ENCODE results near the gene CHN1. TPM values are rescaled to one million over a fixed set of nuclear protein-coding genes. Genes with fewer than 3 reads are reported as not detected.

Gene CHN1
- total RNA-seq, 1 donor, result 2.3 TPM

- no peak for DNase-seq (ENCODE audit: low read depth)
- H3K4me3 ChIP-seq (ENCODE audit: low read depth, low read length), result no peak overlapping the region
- no peak for TF ChIP-seq CTCF (IDR thresholded peaks at IDR 0.05; ENCODE audit: insufficient read depth, low read length)
These were observed 179.1 kb downstream of the CHN1 start for GRCh38 chr2:174826051-174826450.

DNA sequence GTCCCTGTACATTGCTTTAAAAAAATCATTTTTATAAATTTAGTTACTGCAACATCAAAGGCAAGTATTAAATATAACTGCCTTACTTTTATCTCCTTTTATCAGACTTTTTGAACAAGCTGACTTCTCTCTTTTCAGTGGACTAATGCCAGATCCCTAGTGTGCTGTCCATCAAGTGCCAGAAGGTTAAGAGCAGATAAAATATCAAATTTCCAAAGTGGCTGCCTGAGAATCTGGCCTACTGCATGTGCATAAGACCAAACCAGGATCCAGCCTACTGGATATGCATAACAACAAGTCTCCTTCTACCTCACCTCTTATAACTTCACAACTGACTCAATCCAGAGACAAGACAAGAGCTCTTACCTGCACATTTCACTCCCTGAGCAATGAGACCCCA is 181.1 kb downstream of the CHN1 start:
- TF ChIP-seq CTCF (IDR thresholded peaks at IDR 0.05; ENCODE audit: insufficient read depth, low read length), result no peak
- no peak overlapping the region for H3K4me3 ChIP-seq (ENCODE audit: low read depth, low read length)
- DNase-seq (ENCODE audit: low read depth), result no peak

DNA sequence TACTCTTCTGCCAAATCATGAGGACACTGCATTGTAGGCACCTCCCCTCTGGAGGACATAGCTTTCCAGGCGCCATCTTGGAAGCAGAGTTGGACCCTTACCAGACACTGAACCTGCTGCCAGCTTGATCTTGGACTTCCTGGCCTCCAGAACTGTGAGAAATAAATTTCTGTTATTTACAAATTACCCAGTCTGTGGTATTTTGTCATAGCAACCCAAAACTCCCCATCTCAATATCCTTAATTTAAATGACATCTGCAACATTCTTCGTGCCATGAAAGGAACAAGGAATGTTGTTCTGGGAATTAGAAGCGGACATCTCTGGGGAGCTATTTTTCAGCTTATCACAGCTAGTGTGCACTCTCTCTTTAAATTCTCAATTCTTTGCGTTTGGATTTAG is 183.6 kb downstream of the CHN1 start:
- no peak for DNase-seq (ENCODE audit: low read depth)
- H3K4me3 ChIP-seq (ENCODE audit: low read depth, low read length), result no peak overlapping the region
- TF ChIP-seq CTCF (IDR thresholded peaks at IDR 0.05; ENCODE audit: insufficient read depth, low read length), result no peak

GRCh38 chr2:174820361-174820760 is 184.8 kb downstream of the CHN1 start:
- DNase-seq (ENCODE audit: low read depth), result no peak
- no peak overlapping the region for H3K4me3 ChIP-seq (ENCODE audit: low read depth, low read length)
- TF ChIP-seq CTCF (IDR thresholded peaks at IDR 0.05; ENCODE audit: insufficient read depth, low read length), result no peak

- TF ChIP-seq CTCF (IDR thresholded peaks at IDR 0.05; ENCODE audit: insufficient read depth, low read length), result no peak
- DNase-seq (ENCODE audit: low read depth), result no peak
- no peak overlapping the region for H3K4me3 ChIP-seq (ENCODE audit: low read depth, low read length)
These were observed 189.7 kb downstream of the CHN1 start for GRCh38 chr2:174815526-174815925.

DNA sequence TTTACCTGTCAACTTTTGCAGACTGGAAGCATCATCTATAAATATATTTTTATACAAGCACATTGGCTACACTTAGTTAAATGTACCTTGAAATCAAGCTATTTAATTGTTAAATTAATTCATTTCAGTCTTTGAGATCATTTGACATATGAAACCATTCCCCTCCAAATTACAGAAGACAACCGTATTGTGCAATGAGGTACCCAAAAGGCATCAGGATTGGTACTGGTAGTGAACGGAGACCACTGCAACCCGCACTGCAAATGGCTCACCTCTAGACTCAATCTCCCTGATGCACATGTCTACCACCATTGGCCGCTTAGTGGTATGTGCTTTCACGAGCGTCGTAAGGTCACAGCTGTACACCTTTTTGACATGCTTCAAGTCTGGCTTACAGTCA is 193.1 kb downstream of the CHN1 start:
- no peak overlapping the region for H3K4me3 ChIP-seq (ENCODE audit: low read depth, low read length)
- TF ChIP-seq CTCF (IDR thresholded peaks at IDR 0.05; ENCODE audit: insufficient read depth, low read length), result no peak
- no peak for DNase-seq (ENCODE audit: low read depth)

GRCh38 chr2:174807931-174808330 is 197.2 kb downstream of the CHN1 start:
- no peak overlapping the region for H3K4me3 ChIP-seq (ENCODE audit: low read depth, low read length)
- TF ChIP-seq CTCF (IDR thresholded peaks at IDR 0.05; ENCODE audit: insufficient read depth, low read length), result no peak
- no peak for DNase-seq (ENCODE audit: low read depth)
